GM19455 (cell line): ENCODE measurements around the gene PACRG.

ENCODE experiments used
- ATAC-seq: cut with Tn5 transposase; IDR thresholded peaks from one replicate; pipeline ENCODE4 v1.9.1; 2021; ENCODE audit not compliant: unreplicated experiment

The PACRG gene

GRCh38 chr6:163191704-163192537 lies 464.1 kb downstream of the PACRG start:
- no peak for ATAC-seq

- no peak for ATAC-seq
Observed at GRCh38 chr6:163192591-163192990, 464.8 kb downstream of the PACRG start.

- ATAC-seq: no peak
Observed at GRCh38 chr6:163193326-163193725, 465.6 kb downstream of the PACRG start.

GRCh38 chr6:163195721-163196691 lies 468.2 kb downstream of the PACRG start:
- no peak for ATAC-seq

GRCh38 chr6:163197839-163198238 lies 470.1 kb downstream of the PACRG start:
- ATAC-seq: no peak

GRCh38 chr6:163198396-163198795 lies 470.6 kb downstream of the PACRG start:
- ATAC-seq: no peak

- no peak for ATAC-seq
Observed at GRCh38 chr6:163199371-163199770, 471.6 kb downstream of the PACRG start.

- no peak for ATAC-seq
Observed at GRCh38 chr6:163200289-163200688, 472.5 kb downstream of the PACRG start.

GRCh38 chr6:163200694-163201093 lies 472.9 kb downstream of the PACRG start:
- no peak for ATAC-seq

- ATAC-seq: no peak
Observed at GRCh38 chr6:163201855-163202254, 474.1 kb downstream of the PACRG start.

GRCh38 chr6:163206196-163206595 lies 478.4 kb downstream of the PACRG start:
- ATAC-seq: no peak

- ATAC-seq: no peak
Observed at GRCh38 chr6:163207431-163208383, 479.9 kb downstream of the PACRG start.

GRCh38 chr6:163209005-163209404 lies 481.2 kb downstream of the PACRG start:
- ATAC-seq: no peak

GRCh38 chr6:163212123-163212522 lies 484.3 kb downstream of the PACRG start:
- no peak for ATAC-seq

GRCh38 chr6:163214259-163214658 lies 486.5 kb downstream of the PACRG start:
- ATAC-seq: no peak

- no peak for ATAC-seq
Observed at GRCh38 chr6:163218361-163218894, 490.7 kb downstream of the PACRG start.

- ATAC-seq: no peak
Observed at GRCh38 chr6:163226181-163226835, 498.5 kb downstream of the PACRG start.

- no peak for ATAC-seq
Observed at GRCh38 chr6:163226836-163227485, 499.2 kb downstream of the PACRG start.

- no peak for ATAC-seq
Observed at GRCh38 chr6:163228041-163228440, 500.3 kb downstream of the PACRG start.
